Activated CD4-positive, alpha-beta T cell treated with anti-CD3 and anti-CD28 coated beads, Interleukin-2, amount 10 ng/mL, durations not matched to agents 24 days and 14 days (primary cell): Measurements from ENCODE around the gene SIAH2. TPM values are rescaled to one million over a fixed set of nuclear protein-coding genes. Genes with fewer than 3 reads are reported as not detected.

Experiments used
- DNase-seq: peaks from one replicate; pipeline ENCODE4 v3.0.0; 2022
- H3K27ac Mint-ChIP-seq: one replicate; pipeline ENCODE4 v1.8.0; 2022; ENCODE audit warnings: mild to moderate bottlenecking, mixed read lengths
- H3K27me3 Mint-ChIP-seq: one replicate; pipeline ENCODE4 v1.8.0; 2022; ENCODE audit warnings: mixed read lengths
- H3K36me3 Mint-ChIP-seq: one replicate; pipeline ENCODE4 v1.8.0; 2022; ENCODE audit warnings: low read depth, mild to moderate bottlenecking, mixed read lengths
- H3K4me1 Mint-ChIP-seq: one replicate; pipeline ENCODE4 v1.8.0; 2021; ENCODE audit warnings: mixed read lengths
- H3K4me3 Mint-ChIP-seq: one replicate; pipeline ENCODE4 v1.8.0; 2022; ENCODE audit warnings: mild to moderate bottlenecking, moderate library complexity, mixed read lengths
- H3K9me3 Mint-ChIP-seq: one replicate; pipeline ENCODE4 v1.8.0; 2021; ENCODE audit warnings: mixed read lengths
- intact Hi-C: fragments of 100-400 bp; cut with micrococcal nuclease; formaldehyde crosslinking; loops from one replicate; pipeline ENCODE4 v1.15.1; 2023
- total RNA-seq: library from RNA; stranded (reverse); gene quantifications from 2 replicates; pipeline ENCODE4 v1.2.3, GENCODE V29; 2022

SIAH2 gene
- total RNA-seq, 1 donor from 2014 or later, result 133 TPM

DNA sequence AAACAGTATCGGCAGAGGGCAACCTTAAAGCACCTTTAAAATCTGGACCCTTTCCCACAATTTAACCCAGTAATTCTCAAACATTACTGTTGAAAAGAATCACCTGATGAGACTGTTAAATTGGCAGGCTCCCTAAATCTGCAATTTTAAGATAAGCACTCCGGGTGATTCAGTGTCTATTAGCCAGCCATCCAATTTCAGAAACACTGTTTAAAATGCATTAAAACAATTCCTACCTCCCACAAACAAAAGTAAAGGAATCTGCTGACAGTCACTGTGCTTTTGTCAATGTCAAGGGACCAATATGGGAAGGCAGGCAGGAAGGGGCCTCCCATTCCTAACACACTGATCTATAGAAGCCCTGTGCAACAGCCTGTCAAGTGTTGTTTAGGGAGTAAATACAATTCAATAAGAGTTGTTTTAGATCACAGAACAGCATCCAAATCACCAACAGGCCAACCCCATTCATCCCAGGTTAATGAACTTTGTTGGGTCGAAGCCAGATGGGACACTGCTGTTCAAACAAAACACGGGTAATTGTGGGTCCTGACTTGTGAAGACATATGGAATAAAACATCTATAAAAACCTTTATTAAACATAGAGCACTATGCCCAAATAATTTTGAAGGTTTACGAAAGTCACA, 21.4 kb downstream of the SIAH2 start:
- peaks cover 7% of the 10 kb centered on the region for H3K9me3 Mint-ChIP-seq
- intact Hi-C loops, result no loop called here
- DNase-seq, result no peak
- peak overlapping the region; percentile 99 for H3K27ac Mint-ChIP-seq
- peak overlapping the region; percentile 80 for H3K4me3 Mint-ChIP-seq
- H3K4me1 Mint-ChIP-seq, result peaks cover 81% of the 10 kb centered on the region
- no peaks in the 10 kb centered on the region for H3K27me3 Mint-ChIP-seq
- peaks cover 65% of the 10 kb centered on the region for H3K36me3 Mint-ChIP-seq

DNA sequence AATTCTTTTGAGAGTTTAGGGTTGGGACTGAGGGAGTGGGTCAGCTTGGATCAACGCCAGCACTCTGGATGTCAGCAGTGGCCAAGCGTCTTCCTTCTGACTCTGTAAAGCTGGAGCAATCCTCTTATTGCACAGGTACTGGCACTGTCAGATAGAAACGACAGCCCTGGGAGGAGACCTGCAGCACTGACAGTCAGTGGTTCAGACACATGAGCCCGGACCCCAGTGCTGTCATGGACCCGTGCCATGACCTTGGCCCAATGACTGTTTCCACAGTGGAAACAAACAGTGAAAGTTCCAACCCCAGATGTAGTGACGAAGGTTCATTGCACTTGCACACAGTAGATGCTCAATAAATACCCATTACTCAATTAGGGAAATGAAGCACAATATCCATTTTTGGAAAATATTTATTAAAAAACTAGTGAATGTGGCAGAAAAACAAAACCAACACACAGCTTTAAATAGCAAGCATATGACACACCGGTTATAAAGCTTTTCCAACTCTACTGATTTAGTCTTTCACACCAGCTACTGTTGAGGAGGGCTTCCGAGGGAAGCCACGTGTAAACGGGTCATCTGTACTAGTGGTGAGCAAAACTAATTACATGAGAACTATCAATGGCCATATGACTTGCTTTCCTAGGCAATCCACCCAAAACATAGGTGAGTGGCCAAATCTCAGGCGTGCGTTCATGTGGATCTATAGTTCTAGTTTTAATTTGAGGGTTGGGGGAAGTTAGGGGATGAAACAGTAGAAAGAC, 22.1 kb downstream of the SIAH2 start:
- Mint-ChIP-seq H3K27me3 (no peaks in the 10 kb centered on the region), H3K36me3 (peaks cover 64% of the 10 kb centered on the region)

GRCh38 chr3:150739877-150740645, 22.9 kb downstream of the SIAH2 start:
- peak overlapping the region; percentile 80 for H3K4me3 Mint-ChIP-seq
- H3K9me3 Mint-ChIP-seq, result peaks cover 7% of the 10 kb centered on the region
- peaks cover 65% of the 10 kb centered on the region for H3K36me3 Mint-ChIP-seq
- no peaks in the 10 kb centered on the region for H3K27me3 Mint-ChIP-seq
- intact Hi-C loops, result loop anchor here (1.0 to 5.0 kb wide), 4 partner anchors 11 to 469 kb away; partner anchors contain the start of gene SELENOT
- peaks cover 85% of the 10 kb centered on the region for H3K4me1 Mint-ChIP-seq
- H3K27ac Mint-ChIP-seq, result peak overlapping the region; percentile 99
- DNase-seq, result peak; percentile 70

More for the DNA sequence above, 22.1 kb downstream of the SIAH2 start:
- H3K4me1 Mint-ChIP-seq, result peaks cover 84% of the 10 kb centered on the region
- peak overlapping the region; percentile 80 for H3K4me3 Mint-ChIP-seq
- peaks cover 7% of the 10 kb centered on the region for H3K9me3 Mint-ChIP-seq
- peak overlapping the region; percentile 99 for H3K27ac Mint-ChIP-seq
- DNase-seq, result no peak
- intact Hi-C loops, result loop anchor here (1.0 kb wide), 1 partner anchor 10 kb away; no protein-coding TSS in a partner anchor

DNA sequence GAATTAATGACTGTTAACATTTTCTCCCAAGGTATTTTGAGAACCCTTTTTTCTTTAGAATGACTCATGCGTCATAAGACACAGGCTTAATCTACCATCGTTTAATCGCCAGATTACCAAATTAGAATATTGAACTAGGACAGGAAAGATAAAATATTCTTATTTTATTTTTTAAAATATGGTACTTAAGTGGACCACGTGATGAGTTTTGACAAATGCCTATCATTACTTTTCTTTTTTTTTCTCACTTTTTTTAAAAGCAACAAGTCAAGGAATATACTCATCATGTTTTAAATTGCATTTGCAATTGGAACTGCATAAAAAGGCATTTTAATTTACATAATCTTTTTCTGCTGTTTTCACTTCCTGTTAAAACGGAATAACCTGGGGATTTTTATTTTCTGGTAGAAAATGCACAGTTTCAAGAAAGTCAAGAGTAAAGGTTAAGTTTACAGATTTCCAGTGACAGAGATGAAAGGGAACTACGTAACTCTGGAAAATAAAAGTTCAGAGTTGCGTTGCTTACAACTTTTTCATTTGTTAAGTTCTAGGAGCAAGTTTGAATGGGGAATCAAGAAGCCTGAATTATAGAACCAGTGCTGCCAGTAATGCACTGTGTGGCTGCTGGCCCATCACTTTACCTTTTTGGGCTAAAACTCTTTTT, 23.6 kb downstream of the SIAH2 start:
- Mint-ChIP-seq H3K4me1 (peaks cover 79% of the 10 kb centered on the region), H3K36me3 (peaks cover 62% of the 10 kb centered on the region), H3K9me3 (peaks cover 7% of the 10 kb centered on the region), H3K4me3 (peak overlapping the region; percentile 80), H3K27me3 (no peaks in the 10 kb centered on the region), H3K27ac (peak overlapping the region; percentile 99)
- intact Hi-C loops, result loop anchor here (2.0 to 5.0 kb wide), 3 partner anchors 137 to 469 kb away; partner anchors contain the start of gene SELENOT
- no peak for DNase-seq

DNA sequence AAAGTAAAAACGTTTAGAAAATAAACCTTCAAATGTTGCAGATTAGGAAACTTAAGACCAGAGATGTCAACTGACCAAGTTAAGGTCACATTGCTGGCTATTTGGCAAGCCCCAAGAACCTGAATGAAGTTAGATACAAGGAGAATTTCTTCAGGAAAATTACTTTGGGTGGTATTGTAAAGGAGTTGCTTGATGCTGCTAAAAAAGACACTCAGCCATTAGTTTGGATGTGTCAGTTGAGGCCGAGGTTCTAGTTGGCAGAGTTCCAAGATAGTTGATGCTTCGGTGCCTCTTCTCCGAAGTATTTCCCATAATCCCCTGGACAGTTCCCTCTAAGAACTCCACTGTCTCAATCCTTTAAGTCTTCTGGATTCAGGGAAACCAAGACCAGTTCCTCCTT, 24.3 kb downstream of the SIAH2 start:
- no peaks in the 10 kb centered on the region for H3K27me3 Mint-ChIP-seq
- intact Hi-C loops, result loop anchor here (1.0 to 5.0 kb wide), 8 partner anchors 17 to 570 kb away; partner anchors contain the start of genes EIF2A, SELENOT and SERP1
- H3K9me3 Mint-ChIP-seq, result peaks cover 7% of the 10 kb centered on the region
- H3K4me1 Mint-ChIP-seq, result peaks cover 78% of the 10 kb centered on the region
- peak overlapping the region; percentile 64 for H3K4me3 Mint-ChIP-seq
- no peak for DNase-seq
- peaks cover 59% of the 10 kb centered on the region for H3K36me3 Mint-ChIP-seq
- H3K27ac Mint-ChIP-seq, result peak overlapping the region; percentile 99

DNA sequence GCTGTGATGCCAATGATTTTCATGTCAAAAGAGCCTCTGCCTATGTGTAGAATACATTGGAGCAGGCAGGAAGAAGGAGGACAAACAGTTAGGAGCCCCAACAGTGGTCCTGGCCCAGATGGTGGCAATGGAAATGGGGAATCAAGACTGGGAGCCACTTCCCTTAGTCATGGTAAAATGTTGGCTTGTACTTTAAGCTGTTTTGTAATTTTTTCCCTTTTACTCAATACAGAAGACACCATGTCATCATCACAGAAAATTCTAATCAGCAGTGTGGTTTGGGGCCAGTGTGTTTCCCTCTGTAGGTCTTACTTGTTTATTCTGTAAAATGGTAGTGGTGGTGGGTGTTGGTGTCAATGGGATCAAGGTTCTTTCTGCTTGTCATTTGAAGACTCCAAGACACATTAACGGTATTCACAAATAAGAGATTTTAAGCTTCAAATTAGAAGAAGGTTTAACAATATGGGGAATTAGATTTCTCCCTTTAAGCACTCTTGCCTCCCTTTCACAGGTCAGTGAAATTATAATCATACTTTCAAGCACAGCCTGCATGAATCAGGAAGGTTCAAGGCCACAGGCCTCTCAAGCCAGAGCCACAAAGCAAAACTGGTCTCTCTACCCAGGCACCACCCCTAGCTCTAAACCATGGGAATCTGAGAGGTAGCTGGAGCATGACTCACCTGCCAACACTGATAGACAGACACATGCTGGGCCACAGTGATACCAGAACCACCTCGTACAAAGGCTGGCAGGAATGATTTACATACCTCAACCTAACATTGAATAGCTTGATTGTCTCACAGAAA, 24.9 kb downstream of the SIAH2 start:
- Mint-ChIP-seq H3K9me3 (peaks cover 7% of the 10 kb centered on the region), H3K27me3 (no peaks in the 10 kb centered on the region), H3K4me1 (peaks cover 76% of the 10 kb centered on the region), H3K4me3 (peak overlapping the region; percentile 64), H3K36me3 (peaks cover 57% of the 10 kb centered on the region), H3K27ac (peak overlapping the region; percentile 99)
- peak; percentile 72 for DNase-seq
- intact Hi-C loops, result loop anchor here (1.0 to 5.0 kb wide), 9 partner anchors 17 to 570 kb away; partner anchors contain the start of genes EIF2A, SELENOT and SERP1

DNA sequence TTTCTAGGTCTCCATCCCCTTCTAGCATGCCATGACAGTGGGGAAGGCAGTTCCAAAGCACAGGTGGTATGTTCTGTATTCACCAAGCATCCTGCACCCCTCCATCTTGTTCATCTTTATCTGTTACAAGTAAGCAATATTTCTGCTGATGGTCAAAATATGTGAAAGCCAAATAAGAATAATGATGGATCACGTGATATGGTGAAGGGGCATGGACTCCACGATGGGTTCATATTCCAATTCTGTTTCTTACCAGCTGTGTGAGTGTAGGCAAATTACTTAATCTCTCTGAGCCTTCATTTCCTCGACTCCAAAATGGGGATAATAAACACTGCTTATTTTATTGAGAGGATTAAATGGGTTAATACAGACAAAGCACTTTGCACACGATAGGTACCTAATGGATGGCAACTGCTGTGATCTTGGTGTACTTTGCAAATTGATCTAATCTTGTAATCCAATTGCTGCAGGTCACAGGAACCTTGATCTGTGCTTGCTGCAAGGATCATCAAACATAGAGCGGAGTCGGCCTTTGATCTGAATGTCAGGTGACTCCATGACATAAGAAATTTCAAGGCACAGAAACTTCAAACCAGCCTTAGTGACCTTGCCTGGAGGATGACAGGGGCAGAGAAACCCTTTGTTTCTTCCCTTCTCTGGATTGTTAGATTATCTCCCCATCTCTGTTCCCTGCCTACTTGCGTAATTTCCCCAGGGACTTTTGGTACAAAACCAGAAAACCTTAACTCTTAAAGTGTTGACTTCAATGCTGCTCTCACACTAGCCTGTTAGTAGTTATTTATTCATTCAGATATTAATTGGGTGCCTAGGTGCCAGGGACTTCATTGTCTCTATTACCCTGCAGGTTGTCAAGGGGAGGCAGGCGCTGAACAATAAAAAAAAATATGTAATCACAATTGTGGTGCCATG, 25.8 kb downstream of the SIAH2 start:
- Mint-ChIP-seq H3K4me1 (peaks cover 68% of the 10 kb centered on the region), H3K9me3 (peaks cover 7% of the 10 kb centered on the region), H3K27ac (peak overlapping the region; percentile 99), H3K36me3 (peaks cover 47% of the 10 kb centered on the region), H3K27me3 (no peaks in the 10 kb centered on the region), H3K4me3 (peak overlapping the region; percentile 64)
- intact Hi-C loops, result loop anchor here (2.0 to 5.0 kb wide), 2 partner anchors 32 to 135 kb away; partner anchors contain the start of gene SELENOT
- peak; percentile 60 for DNase-seq

- Mint-ChIP-seq H3K9me3 (peaks cover 7% of the 10 kb centered on the region), H3K27me3 (no peaks in the 10 kb centered on the region), H3K36me3 (peaks cover 41% of the 10 kb centered on the region), H3K4me3 (no peak overlapping the region), H3K4me1 (peaks cover 63% of the 10 kb centered on the region), H3K27ac (peak overlapping the region; percentile 56)
- intact Hi-C loops, result loop anchor here (2.0 to 5.0 kb wide), 2 partner anchors 32 to 134 kb away; partner anchors contain the start of gene SELENOT
- DNase-seq, result peak; percentile 50
These were observed 26.7 kb downstream of the SIAH2 start for GRCh38 chr3:150736316-150736719.

GRCh38 chr3:150734795-150735119, 28.2 kb downstream of the SIAH2 start:
- Mint-ChIP-seq H3K4me3 (no peak overlapping the region), H3K27me3 (no peaks in the 10 kb centered on the region), H3K36me3 (peaks cover 29% of the 10 kb centered on the region), H3K9me3 (peaks cover 7% of the 10 kb centered on the region), H3K27ac (no peak overlapping the region), H3K4me1 (peaks cover 48% of the 10 kb centered on the region)
- DNase-seq, result peak; percentile 50
- intact Hi-C loops, result loop anchor here (5.0 kb wide), 1 partner anchor 132 kb away; the partner anchor contains the start of gene SELENOT

- H3K4me1 Mint-ChIP-seq, result peaks cover 43% of the 10 kb centered on the region
- peak; percentile 49 for DNase-seq
- no peak overlapping the region for H3K27ac Mint-ChIP-seq
- intact Hi-C loops, result no loop called here
- no peaks in the 10 kb centered on the region for H3K27me3 Mint-ChIP-seq
- peaks cover 7% of the 10 kb centered on the region for H3K9me3 Mint-ChIP-seq
- H3K36me3 Mint-ChIP-seq, result peaks cover 29% of the 10 kb centered on the region
- no peak overlapping the region for H3K4me3 Mint-ChIP-seq
These were observed 28.8 kb downstream of the SIAH2 start for GRCh38 chr3:150733936-150734794.

- H3K36me3 Mint-ChIP-seq, result peaks cover 28% of the 10 kb centered on the region
- intact Hi-C loops, result no loop called here
- no peak overlapping the region for H3K4me3 Mint-ChIP-seq
- DNase-seq, result peak; percentile 56
- no peak overlapping the region for H3K27ac Mint-ChIP-seq
- H3K4me1 Mint-ChIP-seq, result peaks cover 39% of the 10 kb centered on the region
- peaks cover 7% of the 10 kb centered on the region for H3K9me3 Mint-ChIP-seq
- H3K27me3 Mint-ChIP-seq, result no peaks in the 10 kb centered on the region
These were observed 29.5 kb downstream of the SIAH2 start for GRCh38 chr3:150733373-150733935.
